GM12878 (cell line): Measurements from ENCODE around the gene CLDN7. TPM values are rescaled to one million over a fixed set of nuclear protein-coding genes. Genes with fewer than 3 reads are reported as not detected.

ENCODE experiments used
- ATAC-seq: fragments of 200-7000 bp; cut with Tn5 transposase; 3 replicates; pipeline ENCODE4 v1.9.1; 2020; ENCODE audit warnings: mild to moderate bottlenecking, moderate library complexity
- BruUV-seq: library from RNA; stranded (reverse); fragments of 400-500 nt; replicated peaks from 2 replicates; lab custom pipeline; 2021; lab: Mats Ljungman, UMichigan
- CTCF ChIA-PET: fragments of 300-600 bp; sonication (Branson Sonifier 250); formaldehyde crosslinking; extraction: SDS; loops from one replicate; lab custom pipeline; 2021; ENCODE audit warnings: inconsistent platforms; lab: Yijun Ruan, JAX
- POLR2A ChIA-PET: fragments of 350-600 bp; formaldehyde crosslinking; extraction: SDS; loops from one replicate; lab custom pipeline; 2021; ENCODE audit warnings: inconsistent platforms; lab: Charles Lee
- RAD21 ChIA-PET: fragments of 300-600 bp; sonication (Branson Sonifier 250); formaldehyde crosslinking; loops from one replicate; lab custom pipeline; 2023; ENCODE audit warnings: antibody characterized with exemption; ENCODE audit not compliant: unreplicated experiment; lab: Charles Lee
- SMC1A ChIA-PET: fragments of 300-600 bp; sonication (Branson Sonifier 250); formaldehyde crosslinking; loops from one replicate; lab custom pipeline; 2023; ENCODE audit not compliant: unreplicated experiment, uncharacterized antibody; lab: Charles Lee
- DNase-seq: peaks from one replicate; pipeline ENCODE4 v3.0.0-alpha.2; 2011; ENCODE audit warnings: low read depth, low spot score
- FAIRE-seq: peaks from 3 replicates; lab custom pipeline; 2011; peaks lifted over from hg19 to GRCh38; lab: Jason Lieb, UNC
- H2AFZ ChIP-seq: 2 replicates; pipeline ENCODE4 v1.6.0; 2011; ENCODE audit warnings: low read depth, low read length, control low read depth; ENCODE audit not compliant: control insufficient read depth
- H3K27ac ChIP-seq: 2 replicates; pipeline ENCODE4 v1.5.1; 2011; ENCODE audit warnings: control low read depth; ENCODE audit not compliant: control insufficient read depth, insufficient read depth
- H3K27me3 ChIP-seq, 2 experiments: replicated peaks in 1 of 2; 2 replicates each; pipeline versions ENCODE4 v1.6.0 to v1.6.1; 2011; ENCODE audit warnings: low read length in 1 of 2; ENCODE audit not compliant: control insufficient read depth in 2 of 2, insufficient read depth in 2 of 2
- H3K36me3 ChIP-seq, 2 experiments: 2 replicates each; pipeline ENCODE4 v1.5.1; 2011; ENCODE audit warnings: low read length in 1 of 2; ENCODE audit not compliant: control insufficient read depth in 2 of 2, insufficient read depth in 2 of 2
- H3K4me1 ChIP-seq: 2 replicates; pipeline ENCODE4 v1.6.1; 2011; ENCODE audit warnings: mild to moderate bottlenecking, low read length, moderate library complexity, mixed read lengths; ENCODE audit not compliant: control insufficient read depth, insufficient read depth
- H3K4me2 ChIP-seq: 2 replicates; pipeline ENCODE4 v1.6.0; 2011; ENCODE audit warnings: control low read depth; ENCODE audit not compliant: control insufficient read depth, insufficient read depth
- H3K4me3 ChIP-seq: fragments of 200-600 bp; sonication (generic); 2 replicates; pipeline ENCODE4 v1.5.1; 2016
- H3K79me2 ChIP-seq: 2 replicates; pipeline ENCODE4 v1.6.0; 2011; ENCODE audit warnings: low read length; ENCODE audit not compliant: control insufficient read depth, insufficient read depth
- H3K9ac ChIP-seq: 2 replicates; pipeline ENCODE4 v1.8.0; 2011; ENCODE audit warnings: low read length, control low read depth, mixed read lengths; ENCODE audit not compliant: control insufficient read depth, insufficient read depth
- H3K9me3 ChIP-seq: replicated peaks from 3 replicates; pipeline ENCODE4 v1.5.1; 2011; ENCODE audit warnings: mild to moderate bottlenecking, low read length; ENCODE audit not compliant: control insufficient read depth, insufficient read depth
- H4K20me1 ChIP-seq: 2 replicates; pipeline ENCODE4 v1.6.0; 2011; ENCODE audit not compliant: control insufficient read depth, insufficient read depth
- ATF3 ChIP-seq: IDR thresholded peaks from 2 replicates; pipeline ENCODE4 v1.6.1; 2011; ENCODE audit warnings: low read depth, mild to moderate bottlenecking, low read length, moderate library complexity, borderline replicate concordance; ENCODE audit errors: extremely low read depth
- EED ChIP-seq: sonication (generic); IDR thresholded peaks from 2 replicates; pipeline ENCODE4 v1.6.1; 2016; ENCODE audit warnings: antibody characterized with exemption, low read depth
- FOXM1 ChIP-seq: IDR thresholded peaks from 2 replicates; pipeline ENCODE4 v1.6.1; 2012; ENCODE audit warnings: low read depth, mild to moderate bottlenecking, inconsistent platforms, low read length, moderate library complexity
- GATAD2B ChIP-seq: fragments of 450-650 bp; conservative IDR thresholded peaks from 2 replicates; pipeline ENCODE4 v1.6.1; 2017; ENCODE audit warnings: low read depth, mild to moderate bottlenecking, moderate library complexity
- HDAC6 ChIP-seq: fragments of 200-600 bp; sonication (generic); IDR thresholded peaks from one replicate; pipeline ENCODE4 v1.8.0; 2017; ENCODE audit warnings: antibody characterized with exemption; ENCODE audit not compliant: unreplicated experiment
- MXI1 ChIP-seq: fragments of 150-350 bp; IDR thresholded peaks from 2 replicates; pipeline ENCODE4 v1.6.1; 2011; ENCODE audit warnings: low read depth, mild to moderate bottlenecking, inconsistent platforms, low read length, improper control_type of control experiment
- NR2F1 ChIP-seq: fragments of 450-650 bp; conservative IDR thresholded peaks from 2 replicates; pipeline ENCODE4 v1.6.1; 2017; ENCODE audit warnings: mild to moderate bottlenecking
- PML ChIP-seq: IDR thresholded peaks from 2 replicates; pipeline ENCODE4 v1.6.1; 2012; ENCODE audit warnings: low read length, inconsistent platforms
- POLR2A ChIP-seq: IDR thresholded peaks from 2 replicates; pipeline ENCODE4 v1.6.1; 2011; ENCODE audit warnings: low read depth, mild to moderate bottlenecking, low read length
- RCOR1 ChIP-seq: conservative IDR thresholded peaks from 2 replicates; pipeline ENCODE4 v1.6.1; 2012; ENCODE audit warnings: low read depth, low read length, improper control_type of control experiment
- ZBTB40 ChIP-seq: fragments of 450-650 bp; IDR thresholded peaks from 2 replicates; pipeline ENCODE4 v1.6.1; 2016; ENCODE audit warnings: mild to moderate bottlenecking, moderate library complexity, borderline replicate concordance
- ZZZ3 ChIP-seq: IDR thresholded peaks from 2 replicates; pipeline ENCODE4 v1.6.1; 2011; ENCODE audit warnings: low read depth; ENCODE audit not compliant: control insufficient read depth, insufficient read length
- WGBS: methylation state at CpG from one replicate; pipeline ENCODE4 v1.1.6; 2016; ENCODE audit warnings: low lambda C conversion rate; ENCODE audit not compliant: insufficient replicate concordance, insufficient coverage; ENCODE audit errors: missing lambda C conversion rate; 5-methylcytosine and 5-hydroxymethylcytosine counted together
- in situ Hi-C: fragments of 300-500 bp; cut with MboI; formaldehyde crosslinking; loops from 9 replicates; pipeline ENCODE4 v1.14.3; 2018; ENCODE audit warnings: mixed read lengths
- intact Hi-C: fragments of 100-400 bp; cut with micrococcal nuclease; formaldehyde crosslinking; loops from one replicate; pipeline ENCODE4 v1.14.2; 2022; ENCODE audit not compliant: unreplicated experiment
- polyA plus RNA-seq, 11 experiments: library from polyadenylated mRNA; depleted of rRNA in 4 of 11; unstranded in 6 of 11; stranded (reverse) in 5 of 11; fragments of >200 nt; fragmentation: Nextera tagmentation in 4 of 11; fragmentation: Illumina TruSeq in 1 of 11; extraction: Ambion mirVana in 4 of 11; extraction: Trizol in 1 of 11; gene quantifications; 1 replicate in 1 of 11; 2 replicates in 10 of 11; pipeline versions ENCODE4 v1.2.1 to v1.2.3, GENCODE V29; 2011 to 2016; ENCODE audit warnings: inconsistent platforms in 2 of 11, missing spikeins in 2 of 11, low read depth in 1 of 11
- total RNA-seq, 4 experiments: library from RNA; depleted of rRNA in 3 of 4; stranded (reverse); fragments of >200 nt in 3 of 4; fragmentation: Illumina TruSeq in 1 of 4; extraction: Trizol in 1 of 4; gene quantifications; 2 replicates each; pipeline versions ENCODE4 v1.2.1 to v1.2.3, GENCODE V29; 2013 to 2021
- TF ChIP-seq, protein P1 (sequence below): IDR thresholded peaks from 2 replicates; pipeline ENCODE4 v1.6.1; 2012; ENCODE audit warnings: improper control_type of control experiment, low read depth, low read length; ENCODE audit not compliant: insufficient replicate concordance

The CLDN7 gene
- total and polyA plus RNA-seq, 10 of the 15 experiments (the other 5 are each of a cell fraction or from before 2014, with no cell fraction given) = 0.19 to 1.3 (median 0.36) TPM; not detected in 5

DNA sequence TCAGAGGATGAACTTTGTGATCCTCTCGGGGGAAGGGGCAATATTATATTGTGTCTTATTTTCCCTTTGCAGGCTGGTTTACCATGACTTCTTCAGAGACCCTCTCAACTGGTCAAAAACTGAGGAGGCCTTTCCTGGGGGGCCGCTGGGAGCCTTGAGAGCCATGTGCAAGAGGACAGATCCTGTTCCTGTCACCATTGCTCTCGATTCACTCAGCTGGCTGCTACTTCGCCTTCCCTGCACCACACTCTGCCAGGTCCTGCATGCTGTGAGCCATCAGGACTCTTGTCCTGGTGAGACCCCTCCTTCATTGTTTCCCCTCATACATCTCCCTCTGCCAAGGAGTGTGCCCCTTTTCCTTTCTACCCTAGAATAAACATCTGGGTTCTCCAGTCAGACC is 7.8 kb downstream of the CLDN7 start (continued):
- TF ChIP-seq, protein P1, sequence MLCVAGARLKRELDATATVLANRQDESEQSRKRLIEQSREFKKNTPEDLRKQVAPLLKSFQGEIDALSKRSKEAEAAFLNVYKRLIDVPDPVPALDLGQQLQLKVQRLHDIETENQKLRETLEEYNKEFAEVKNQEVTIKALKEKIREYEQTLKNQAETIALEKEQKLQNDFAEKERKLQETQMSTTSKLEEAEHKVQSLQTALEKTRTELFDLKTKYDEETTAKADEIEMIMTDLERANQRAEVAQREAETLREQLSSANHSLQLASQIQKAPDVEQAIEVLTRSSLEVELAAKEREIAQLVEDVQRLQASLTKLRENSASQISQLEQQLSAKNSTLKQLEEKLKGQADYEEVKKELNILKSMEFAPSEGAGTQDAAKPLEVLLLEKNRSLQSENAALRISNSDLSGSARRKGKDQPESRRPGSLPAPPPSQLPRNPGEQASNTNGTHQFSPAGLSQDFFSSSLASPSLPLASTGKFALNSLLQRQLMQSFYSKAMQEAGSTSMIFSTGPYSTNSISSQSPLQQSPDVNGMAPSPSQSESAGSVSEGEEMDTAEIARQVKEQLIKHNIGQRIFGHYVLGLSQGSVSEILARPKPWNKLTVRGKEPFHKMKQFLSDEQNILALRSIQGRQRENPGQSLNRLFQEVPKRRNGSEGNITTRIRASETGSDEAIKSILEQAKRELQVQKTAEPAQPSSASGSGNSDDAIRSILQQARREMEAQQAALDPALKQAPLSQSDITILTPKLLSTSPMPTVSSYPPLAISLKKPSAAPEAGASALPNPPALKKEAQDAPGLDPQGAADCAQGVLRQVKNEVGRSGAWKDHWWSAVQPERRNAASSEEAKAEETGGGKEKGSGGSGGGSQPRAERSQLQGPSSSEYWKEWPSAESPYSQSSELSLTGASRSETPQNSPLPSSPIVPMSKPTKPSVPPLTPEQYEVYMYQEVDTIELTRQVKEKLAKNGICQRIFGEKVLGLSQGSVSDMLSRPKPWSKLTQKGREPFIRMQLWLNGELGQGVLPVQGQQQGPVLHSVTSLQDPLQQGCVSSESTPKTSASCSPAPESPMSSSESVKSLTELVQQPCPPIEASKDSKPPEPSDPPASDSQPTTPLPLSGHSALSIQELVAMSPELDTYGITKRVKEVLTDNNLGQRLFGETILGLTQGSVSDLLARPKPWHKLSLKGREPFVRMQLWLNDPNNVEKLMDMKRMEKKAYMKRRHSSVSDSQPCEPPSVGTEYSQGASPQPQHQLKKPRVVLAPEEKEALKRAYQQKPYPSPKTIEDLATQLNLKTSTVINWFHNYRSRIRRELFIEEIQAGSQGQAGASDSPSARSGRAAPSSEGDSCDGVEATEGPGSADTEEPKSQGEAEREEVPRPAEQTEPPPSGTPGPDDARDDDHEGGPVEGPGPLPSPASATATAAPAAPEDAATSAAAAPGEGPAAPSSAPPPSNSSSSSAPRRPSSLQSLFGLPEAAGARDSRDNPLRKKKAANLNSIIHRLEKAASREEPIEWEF = no peak

DNA sequence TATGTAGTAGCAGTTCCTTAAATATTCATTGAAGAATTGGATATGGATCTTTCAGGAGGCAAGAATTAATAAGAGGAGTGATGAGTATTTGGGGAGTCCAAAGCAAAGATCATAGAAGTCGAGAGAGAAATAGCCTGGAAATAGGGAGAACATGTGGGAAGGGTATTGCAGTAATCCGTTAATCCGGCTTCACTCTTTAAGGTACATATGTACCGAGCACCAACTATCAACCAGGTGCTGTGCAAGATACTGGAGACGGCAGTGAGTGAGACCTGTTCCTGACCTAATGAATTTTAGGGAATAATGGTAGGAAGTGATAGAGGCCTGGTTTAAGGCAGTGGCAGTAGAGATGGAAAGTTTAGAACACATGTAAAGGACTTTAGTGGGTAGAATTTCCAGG is 9.2 kb downstream of the CLDN7 start:
- intact Hi-C loops (loop anchor here (2.0 kb wide), 1 partner anchor 38 kb away; no protein-coding TSS in a partner anchor), in situ Hi-C loops (no loop called here)
- Histone ChIP-seq H3K4me2 (peak overlapping the region; percentile 89), H3K79me2 (peaks cover 44% of the 10 kb centered on the region), H3K36me3 (peaks cover 2 to 13% of the 10 kb centered on the region in 2 experiments; a peak in 2 of 4 replicates), H3K27me3 (no peaks in the 10 kb centered on the region), H2AFZ (no peak overlapping the region; the same call in 1 of the 2 replicates), H3K9ac (peak overlapping the region; percentile 98), H3K27ac (peak overlapping the region; percentile 99), H3K4me1 (peaks cover 10% of the 10 kb centered on the region), H4K20me1 (no peaks in the 10 kb centered on the region), H3K9me3 (no peaks in the 10 kb centered on the region), H3K4me3 (peak overlapping the region; percentile 76)
- SMC1A ChIA-PET = no interaction called here
- 78% methylated on average over 5 of the region's 5 CpGs for WGBS
- RAD21 ChIA-PET = no interaction called here
- ATAC-seq (no peak), DNase-seq (no peak), FAIRE-seq (no peak)
- no TSS peak for BruUV-seq
- CTCF ChIA-PET = no interaction called here
- POLR2A ChIA-PET = no interaction called here
- TF ChIP-seq ATF3 = no peak
- no peak for TF ChIP-seq HDAC6
- no peak for TF ChIP-seq FOXM1
- no peak for TF ChIP-seq ZZZ3
- no peak for TF ChIP-seq ZBTB40
- TF ChIP-seq EED = no peak
- no peak for TF ChIP-seq PML
- TF ChIP-seq RCOR1 = no peak
- no peak for TF ChIP-seq NR2F1
- TF ChIP-seq POLR2A = no peak
- TF ChIP-seq MXI1 = no peak
- no peak for TF ChIP-seq GATAD2B
